Retinal pigment epithelial cell (primary cell): ENCODE data around the gene CEACAM8.
"Not testable (repeated sequence)": the region's sequence is repeated elsewhere in the genome, so short reads cannot be mapped to it uniquely, and the experiment has no call there.

Experiments used
- DNase-seq: peaks from one replicate; pipeline ENCODE4 v3.0.0-alpha.2; 2010; ENCODE audit warnings: low read depth
- H3K4me3 ChIP-seq: 2 replicates; pipeline ENCODE4 v1.5.1; 2011; ENCODE audit warnings: mild to moderate bottlenecking, low read length, control low read depth, moderate library complexity
- CTCF ChIP-seq: conservative IDR thresholded peaks from 2 replicates; pipeline ENCODE4 v1.5.1; 2011; ENCODE audit warnings: low read depth, low read length, control low read depth, inconsistent platforms

CEACAM8 gene

GRCh38 chr19:42538841-42539709 lies 55.6 kb downstream of the CEACAM8 start:
- DNase-seq = no peak
- no peak overlapping the region for H3K4me3 ChIP-seq
- TF ChIP-seq CTCF = no peak

GRCh38 chr19:42535276-42535675 lies 59.4 kb downstream of the CEACAM8 start:
- not testable (repeated sequence) for DNase-seq, H3K4me3 ChIP-seq

- no peak for TF ChIP-seq CTCF
- H3K4me3 ChIP-seq = no peak overlapping the region
- DNase-seq = no peak
Observed at GRCh38 chr19:42534391-42534790, 60.3 kb downstream of the CEACAM8 start.

- DNase-seq = no peak
- H3K4me3 ChIP-seq = no peak overlapping the region
- no peak for TF ChIP-seq CTCF
Observed at GRCh38 chr19:42532891-42533290, 61.8 kb downstream of the CEACAM8 start.

- TF ChIP-seq CTCF = no peak
- no peak for DNase-seq
- no peak overlapping the region for H3K4me3 ChIP-seq
Observed at GRCh38 chr19:42531313-42531712, 63.4 kb downstream of the CEACAM8 start.
